ENCODE results near the gene DISP2.

- TF ChIP-seq CTCF (IDR thresholded peaks at IDR 0.05) = peak; percentile 32 to 76 (median 68)
- no peak for TF ChIP-seq POLR2A (IDR thresholded peaks at IDR 0.05)
Observed at GRCh38 chr15:40338041-40338657, 19.9 kb upstream of the DISP2 start.
